ENCODE data around the gene PSME2.

The PSME2 gene

DNA sequence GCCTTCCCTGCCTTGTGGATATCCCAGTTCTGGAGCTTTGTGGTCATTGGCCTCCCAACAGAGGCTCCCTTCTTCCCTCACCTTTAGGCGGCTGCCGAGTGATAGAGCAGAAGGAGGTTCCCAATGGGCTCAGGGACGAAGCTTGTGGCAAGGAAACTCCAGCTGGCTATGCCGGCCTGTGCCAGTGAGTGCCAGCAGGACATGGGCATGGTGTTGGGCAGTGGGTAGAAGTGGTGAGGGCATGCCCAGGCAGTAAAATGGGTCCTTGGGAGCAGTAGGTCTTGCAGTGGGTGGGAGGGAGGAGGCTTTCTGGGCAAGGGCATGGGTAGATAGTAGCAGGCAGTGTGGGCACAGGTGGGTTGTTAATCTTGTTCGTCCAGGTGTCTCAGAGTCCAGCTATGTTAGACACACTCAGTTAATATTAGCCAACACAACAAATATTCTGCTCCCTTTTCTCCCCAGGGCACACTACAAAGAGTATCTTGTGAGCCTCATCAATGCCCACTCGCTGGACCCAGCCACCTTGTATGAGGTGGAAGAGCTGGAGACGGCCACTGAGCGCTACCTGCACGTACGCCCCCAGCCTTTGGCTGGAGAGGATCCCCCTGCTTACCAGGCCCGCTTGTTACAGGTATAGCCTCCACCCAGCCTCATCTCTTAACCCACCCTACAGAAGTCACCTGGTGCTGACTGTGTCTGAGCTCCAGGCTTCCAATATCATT is 13.5 kb upstream of the PSME2 start:
- Histone ChIP-seq H2BK5ac (ENCODE audit: low read depth, low read length, poor library complexity) (no peak overlapping the region), H3K27me3 (ENCODE audit: insufficient read depth, low read length) (no peaks in the 10 kb centered on the region), H2BK120ac (ENCODE audit: insufficient read depth, low read length, poor library complexity) (no peak overlapping the region), H3K9me3 (ENCODE audit: insufficient read depth, low read depth, low read length) (no peaks in the 10 kb centered on the region), H3K36me3 (ENCODE audit: control insufficient read depth in 1 of 2, insufficient read depth in 2 of 2, low read length in 2 of 2) (peaks cover 66 to 67% of the 10 kb centered on the region in 2 experiments), H3K9ac (ENCODE audit: low read length) (no peak overlapping the region), H3K4me2 (ENCODE audit: low read length) (no peak overlapping the region), H3K79me1 (ENCODE audit: low read length) (peaks cover 4% of the 10 kb centered on the region), H2AFZ (ENCODE audit: insufficient read depth, low read length, poor library complexity) (no peak overlapping the region), H3K4ac (ENCODE audit: low read depth, low read length) (no peak overlapping the region), H3K4me1 (ENCODE audit: control insufficient read depth in 1 of 2, insufficient read depth in 2 of 2, low read length in 2 of 2) (peaks cover 6 to 7% of the 10 kb centered on the region in 2 experiments), H4K8ac (ENCODE audit: low read depth, low read length) (no peak overlapping the region), H3K4me3 (ENCODE audit: low read depth, low read length) (no peak overlapping the region), H3K14ac (ENCODE audit: low read length) (no peak overlapping the region), H3K23ac (ENCODE audit: low read length) (no peak overlapping the region), H3K27ac (ENCODE audit: low read depth, low read length) (no peak overlapping the region), H4K12ac (ENCODE audit: low read depth, low read length) (no peak overlapping the region), H2AK5ac (ENCODE audit: low read length) (no peak overlapping the region), H2BK12ac (ENCODE audit: low read length) (no peak overlapping the region), H3K18ac (ENCODE audit: low read length) (no peak overlapping the region), H4K91ac (ENCODE audit: low read depth, low read length) (no peak overlapping the region), H3K79me2 (ENCODE audit: control insufficient read depth, insufficient read depth, low read length, poor library complexity) (peaks cover 2% of the 10 kb centered on the region)
- DNase-seq, result peak; percentile 35 to 62
- no CpG with 5 or more reads among the region's 11 CpGs for WGBS (ENCODE audit: extremely low coverage, insufficient coverage, insufficient read length)

- Histone ChIP-seq H3K4me1 (ENCODE audit: control insufficient read depth in 1 of 2, insufficient read depth in 2 of 2, low read length in 2 of 2) (peaks cover 6 to 7% of the 10 kb centered on the region in 2 experiments), H2BK12ac (ENCODE audit: low read length) (no peak overlapping the region), H4K8ac (ENCODE audit: low read depth, low read length) (no peak overlapping the region), H3K9me3 (ENCODE audit: insufficient read depth, low read depth, low read length) (no peaks in the 10 kb centered on the region), H3K14ac (ENCODE audit: low read length) (no peak overlapping the region), H2AFZ (ENCODE audit: insufficient read depth, low read length, poor library complexity) (no peak overlapping the region), H3K4me2 (ENCODE audit: low read length) (no peak overlapping the region), H4K12ac (ENCODE audit: low read depth, low read length) (no peak overlapping the region), H3K23ac (ENCODE audit: low read length) (no peak overlapping the region), H4K91ac (ENCODE audit: low read depth, low read length) (no peak overlapping the region), H2BK5ac (ENCODE audit: low read depth, low read length, poor library complexity) (no peak overlapping the region), H3K36me3 (ENCODE audit: control insufficient read depth in 1 of 2, insufficient read depth in 2 of 2, low read length in 2 of 2) (peaks cover 48 to 52% of the 10 kb centered on the region in 2 experiments), H2AK5ac (ENCODE audit: low read length) (no peak overlapping the region), H3K4me3 (ENCODE audit: low read depth, low read length) (no peak overlapping the region), H3K4ac (ENCODE audit: low read depth, low read length) (no peak overlapping the region), H3K18ac (ENCODE audit: low read length) (no peak overlapping the region), H3K79me1 (ENCODE audit: low read length) (peaks cover 4% of the 10 kb centered on the region), H2BK120ac (ENCODE audit: insufficient read depth, low read length, poor library complexity) (no peak overlapping the region), H3K27ac (ENCODE audit: low read depth, low read length) (no peak overlapping the region), H3K9ac (ENCODE audit: low read length) (no peak overlapping the region), H3K79me2 (ENCODE audit: control insufficient read depth, insufficient read depth, low read length, poor library complexity) (peaks cover 2% of the 10 kb centered on the region), H3K27me3 (ENCODE audit: insufficient read depth, low read length) (no peaks in the 10 kb centered on the region)
- no peak for DNase-seq
- no CpG with 5 or more reads among the region's 12 CpGs for WGBS (ENCODE audit: extremely low coverage, insufficient coverage, insufficient read length)
Observed at GRCh38 chr14:24157331-24157730, 10.9 kb upstream of the PSME2 start.

DNA sequence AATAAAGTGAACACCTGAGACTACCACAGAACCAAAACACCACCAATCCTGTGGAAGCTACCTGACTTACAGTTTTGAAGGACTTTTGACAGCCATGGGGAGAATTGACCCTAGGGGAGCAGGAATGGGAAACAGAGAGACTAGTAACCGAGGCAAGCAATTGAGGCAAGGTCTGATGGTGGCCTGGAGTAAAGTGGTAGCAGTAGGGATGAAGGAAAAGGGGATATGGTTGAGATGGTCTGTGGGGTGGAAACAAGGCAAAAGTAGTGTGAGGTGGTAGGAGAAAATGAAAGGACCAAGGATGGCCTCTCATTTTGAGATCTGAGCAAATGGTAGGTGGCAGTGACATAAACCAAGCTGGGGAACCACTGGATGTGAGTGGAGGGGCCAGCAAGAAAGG is 10.4 kb upstream of the PSME2 start:
- H2BK120ac ChIP-seq (ENCODE audit: insufficient read depth, low read length, poor library complexity), result no peak overlapping the region
- no peak overlapping the region for H4K8ac ChIP-seq (ENCODE audit: low read depth, low read length)
- no peak overlapping the region for H4K91ac ChIP-seq (ENCODE audit: low read depth, low read length)
- no peak overlapping the region for H3K9ac ChIP-seq (ENCODE audit: low read length)
- no peak overlapping the region for H2AFZ ChIP-seq (ENCODE audit: insufficient read depth, low read length, poor library complexity)
- H3K23ac ChIP-seq (ENCODE audit: low read length), result no peak overlapping the region
- no peak overlapping the region for H3K4me2 ChIP-seq (ENCODE audit: low read length)
- no peak overlapping the region for H3K18ac ChIP-seq (ENCODE audit: low read length)
- peaks cover 3 to 5% of the 10 kb centered on the region in 2 experiments for H3K4me1 ChIP-seq (ENCODE audit: control insufficient read depth in 1 of 2, insufficient read depth in 2 of 2, low read length in 2 of 2)
- no peak overlapping the region for H2BK12ac ChIP-seq (ENCODE audit: low read length)
- H3K27ac ChIP-seq (ENCODE audit: low read depth, low read length), result no peak overlapping the region
- WGBS (ENCODE audit: extremely low coverage, insufficient coverage, insufficient read length), result no CpG with 5 or more reads among the region's 1 CpG
- H3K9me3 ChIP-seq (ENCODE audit: insufficient read depth, low read depth, low read length), result no peaks in the 10 kb centered on the region
- no peak overlapping the region for H2BK5ac ChIP-seq (ENCODE audit: low read depth, low read length, poor library complexity)
- no peak overlapping the region for H2AK5ac ChIP-seq (ENCODE audit: low read length)
- DNase-seq, result no peak
- H3K4ac ChIP-seq (ENCODE audit: low read depth, low read length), result no peak overlapping the region
- peaks cover 46 to 54% of the 10 kb centered on the region in 2 experiments for H3K36me3 ChIP-seq (ENCODE audit: control insufficient read depth in 1 of 2, insufficient read depth in 2 of 2, low read length in 2 of 2)
- no peak overlapping the region for H4K12ac ChIP-seq (ENCODE audit: low read depth, low read length)
- no peak overlapping the region for H3K4me3 ChIP-seq (ENCODE audit: low read depth, low read length)
- peaks cover 4% of the 10 kb centered on the region for H3K79me1 ChIP-seq (ENCODE audit: low read length)
- H3K27me3 ChIP-seq (ENCODE audit: insufficient read depth, low read length), result no peaks in the 10 kb centered on the region
- H3K14ac ChIP-seq (ENCODE audit: low read length), result no peak overlapping the region
- peaks cover 2% of the 10 kb centered on the region for H3K79me2 ChIP-seq (ENCODE audit: control insufficient read depth, insufficient read depth, low read length, poor library complexity)

DNA sequence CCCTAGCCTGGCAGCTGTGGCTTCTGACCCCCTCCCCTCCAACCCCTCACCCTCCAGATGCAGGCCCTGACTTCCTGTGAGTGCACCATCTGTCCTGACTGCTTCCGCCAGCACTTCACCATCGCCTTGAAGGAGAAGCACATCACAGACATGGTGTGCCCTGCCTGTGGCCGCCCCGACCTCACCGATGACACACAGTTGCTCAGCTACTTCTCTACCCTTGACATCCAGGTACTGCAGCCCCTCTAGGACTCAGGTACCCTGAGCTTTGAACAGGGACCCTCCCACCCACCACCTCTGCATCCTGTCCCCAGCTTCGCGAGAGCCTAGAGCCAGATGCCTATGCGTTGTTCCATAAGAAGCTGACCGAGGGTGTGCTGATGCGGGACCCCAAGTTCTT is 8.7 kb upstream of the PSME2 start:
- Histone ChIP-seq H3K4me3 (ENCODE audit: low read depth, low read length) (no peak overlapping the region), H3K27me3 (ENCODE audit: insufficient read depth, low read length) (no peaks in the 10 kb centered on the region), H3K9me3 (ENCODE audit: insufficient read depth, low read depth, low read length) (peaks cover 3% of the 10 kb centered on the region), H2BK12ac (ENCODE audit: low read length) (no peak overlapping the region), H2BK5ac (ENCODE audit: low read depth, low read length, poor library complexity) (no peak overlapping the region), H3K9ac (ENCODE audit: low read length) (no peak overlapping the region), H2AK5ac (ENCODE audit: low read length) (no peak overlapping the region), H3K79me1 (ENCODE audit: low read length) (no peaks in the 10 kb centered on the region), H3K4ac (ENCODE audit: low read depth, low read length) (no peak overlapping the region), H4K12ac (ENCODE audit: low read depth, low read length) (no peak overlapping the region), H3K23ac (ENCODE audit: low read length) (no peak overlapping the region), H4K8ac (ENCODE audit: low read depth, low read length) (no peak overlapping the region), H3K27ac (ENCODE audit: low read depth, low read length) (no peak overlapping the region), H3K14ac (ENCODE audit: low read length) (no peak overlapping the region), H3K79me2 (ENCODE audit: control insufficient read depth, insufficient read depth, low read length, poor library complexity) (no peaks in the 10 kb centered on the region), H3K4me1 (ENCODE audit: control insufficient read depth in 1 of 2, insufficient read depth in 2 of 2, low read length in 2 of 2) (no peaks in the 10 kb centered on the region), H2BK120ac (ENCODE audit: insufficient read depth, low read length, poor library complexity) (no peak overlapping the region), H3K18ac (ENCODE audit: low read length) (no peak overlapping the region), H4K91ac (ENCODE audit: low read depth, low read length) (no peak overlapping the region), H2AFZ (ENCODE audit: insufficient read depth, low read length, poor library complexity) (no peak overlapping the region), H3K36me3 (ENCODE audit: control insufficient read depth in 1 of 2, insufficient read depth in 2 of 2, low read length in 2 of 2) (peaks cover 55 to 64% of the 10 kb centered on the region in 2 experiments), H3K4me2 (ENCODE audit: low read length) (no peak overlapping the region)
- DNase-seq, result no peak
- no CpG with 5 or more reads among the region's 10 CpGs for WGBS (ENCODE audit: extremely low coverage, insufficient coverage, insufficient read length)

All from trophoblast cell (in vitro differentiated cells and primary cell).